ENCODE measurements around the gene BCAP31.

Gene BCAP31

DNA sequence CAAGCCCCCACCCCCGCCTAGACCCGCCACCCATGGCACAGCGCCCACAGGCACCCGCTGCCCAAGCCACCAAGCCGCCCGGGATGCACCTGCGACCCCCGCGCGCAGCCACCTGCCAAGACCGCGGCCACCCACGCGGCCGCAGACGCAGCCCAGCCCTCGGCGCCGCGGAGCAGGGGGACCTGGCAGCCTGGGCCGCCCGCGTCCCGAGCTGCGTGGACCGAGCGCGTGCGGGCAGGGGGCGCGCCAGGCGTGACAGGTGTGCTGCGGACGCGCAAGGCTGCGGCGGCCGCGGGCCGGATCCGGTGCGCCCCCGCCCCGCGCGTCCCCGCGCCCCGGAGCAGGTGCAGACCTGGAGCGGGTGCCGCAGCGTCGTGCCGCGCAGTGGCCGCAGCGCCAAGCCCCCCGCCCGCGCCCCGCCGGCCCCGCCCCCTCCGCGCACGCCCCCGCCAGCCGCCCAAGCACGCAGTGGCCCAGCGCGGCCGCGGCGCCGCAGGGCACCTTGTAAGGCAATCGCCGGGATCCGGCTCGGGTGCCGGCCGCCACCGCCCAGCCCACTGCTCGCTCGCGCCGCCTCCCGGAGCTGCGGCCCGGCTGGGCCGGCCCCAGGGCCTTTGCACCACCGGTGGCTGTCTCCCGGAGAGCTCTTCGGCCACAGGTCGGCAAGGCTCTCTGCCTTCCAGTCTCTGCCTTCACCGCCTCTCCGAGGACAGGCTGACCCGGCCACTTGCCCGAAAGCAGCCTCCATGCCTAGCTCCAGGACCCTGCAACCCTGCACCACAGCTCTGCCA, 50.6 kb downstream of the BCAP31 start, which contains the start of gene PNCK:
TSS of gene PNCK (minus strand) at position 386 of the 791 bp plus-strand sequence. CDS start 737 bp downstream, outside the sequence.
- DNase-seq, result no peak

GRCh38 chrX:153672531-153673427, 51.4 kb downstream of the BCAP31 start:
- DNase-seq, result no peak

DNA sequence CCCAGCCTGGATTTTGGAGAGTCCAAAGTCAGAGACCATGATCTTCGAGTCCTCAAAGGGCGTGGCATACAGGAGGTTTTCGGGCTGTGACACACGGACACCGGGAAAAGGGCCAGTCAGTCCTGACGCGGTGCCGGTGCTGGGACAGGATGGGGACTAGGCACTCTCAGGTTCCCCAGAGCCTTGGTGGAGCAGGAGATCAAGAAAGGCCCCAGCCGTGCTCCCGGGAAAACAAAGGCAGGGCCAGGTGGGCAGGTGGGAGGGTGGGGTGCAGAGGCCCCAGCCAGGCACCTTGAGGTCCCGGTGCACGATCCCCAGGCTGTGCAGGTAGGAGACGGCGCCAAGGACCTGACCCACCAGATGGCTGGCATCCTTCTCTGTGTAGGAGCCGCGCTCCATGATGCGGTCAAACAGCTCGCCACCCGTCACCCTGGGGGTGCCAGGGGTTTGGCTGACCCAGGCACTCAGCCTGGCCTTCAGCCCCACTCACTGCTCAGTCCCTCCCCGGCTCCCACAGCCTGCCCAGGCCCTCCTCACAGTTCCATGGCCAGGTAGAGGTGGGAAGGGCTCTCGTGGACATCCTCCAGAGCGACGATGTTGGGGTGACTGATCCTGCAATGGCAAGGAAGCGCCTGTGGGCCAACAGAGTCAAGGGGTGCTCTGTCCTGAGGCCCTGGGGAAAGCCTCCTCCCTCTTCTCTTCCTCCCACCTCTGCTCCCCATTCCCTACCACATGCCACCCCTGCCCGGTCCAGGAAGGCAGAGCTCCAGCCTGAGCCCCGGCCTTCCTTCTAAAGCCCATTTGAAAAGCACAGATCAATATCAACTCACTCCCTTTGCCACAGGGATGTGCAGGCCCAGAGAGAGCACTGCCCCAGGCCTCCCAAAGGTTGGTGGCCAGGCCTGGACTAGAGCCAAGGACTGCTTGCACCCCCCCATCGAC, 52.3 kb downstream of the BCAP31 start:
- no peak for DNase-seq

- DNase-seq, result no peak
Observed at GRCh38 chrX:153670748-153671588, 53.2 kb downstream of the BCAP31 start.

GRCh38 chrX:153669901-153670731, 54.1 kb downstream of the BCAP31 start:
- DNase-seq, result no peak

GRCh38 chrX:153669174-153669890, 54.9 kb downstream of the BCAP31 start:
- no peak for DNase-seq

DNA sequence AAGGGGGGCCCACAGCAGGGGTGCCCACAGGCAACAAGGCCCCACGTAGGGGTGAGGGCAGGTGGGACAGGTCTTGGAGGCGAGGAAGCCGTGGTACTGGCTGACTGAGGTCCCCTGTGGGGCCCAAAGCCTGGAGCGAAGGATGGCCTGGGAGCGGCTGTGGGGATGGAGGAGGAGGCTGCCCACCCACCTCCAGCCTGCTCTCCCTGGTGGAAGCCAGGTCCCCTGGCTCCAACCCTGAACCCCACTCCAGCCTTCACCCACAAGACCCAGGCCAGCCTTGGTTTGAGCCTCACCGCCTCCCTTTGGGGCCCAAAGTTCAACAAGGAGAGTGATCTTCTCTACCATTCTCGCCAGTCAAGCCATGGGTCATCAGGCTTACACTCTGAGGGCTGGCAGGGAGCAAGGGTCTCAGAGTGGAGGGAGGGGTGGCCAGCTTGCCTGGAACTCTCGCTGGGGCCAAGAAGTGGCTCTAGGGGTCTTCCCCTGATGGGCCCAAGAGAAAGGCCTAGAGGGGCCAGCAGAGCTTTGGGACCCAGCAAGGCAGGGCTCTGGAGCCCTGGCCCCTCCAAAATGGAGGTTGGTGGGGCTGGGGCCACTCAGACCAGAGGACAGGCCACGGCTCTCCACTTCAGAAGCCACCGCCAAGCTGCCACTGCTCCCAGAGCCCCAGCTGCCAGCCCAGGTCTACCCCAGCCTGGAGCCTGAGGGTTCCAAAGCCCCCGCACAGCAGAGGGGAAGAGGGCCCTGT, 55.6 kb downstream of the BCAP31 start:
- no peak for DNase-seq

- peak; percentile 64 for DNase-seq
Observed at GRCh38 chrX:153667956-153668396, 56.2 kb downstream of the BCAP31 start.

GRCh38 chrX:153667281-153667955, 56.8 kb downstream of the BCAP31 start:
- no peak for DNase-seq

- DNase-seq, result no peak
Observed at GRCh38 chrX:153665726-153666306, 58.4 kb downstream of the BCAP31 start.

DNA sequence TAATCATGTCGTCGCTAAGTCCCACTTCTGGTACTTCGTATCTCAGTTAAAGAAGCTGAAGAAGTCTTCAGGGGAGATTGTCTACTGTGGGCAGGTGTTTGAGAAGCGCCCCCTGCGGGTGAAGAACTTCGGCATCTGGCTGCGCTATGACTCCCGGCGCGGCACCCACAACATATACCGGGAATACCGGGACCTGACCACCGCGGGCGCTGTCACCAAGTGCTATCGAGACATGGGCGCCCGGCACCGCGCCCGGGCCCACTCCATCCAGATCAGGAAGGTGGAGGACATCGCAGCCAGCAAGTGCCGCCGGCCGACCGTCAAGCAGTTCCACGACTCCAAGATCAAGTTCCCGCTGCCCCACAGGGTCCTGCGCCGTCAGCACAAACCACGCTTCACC, 61.9 kb downstream of the BCAP31 start:
- DNase-seq, result peak; percentile 4

GRCh38 chrX:153659268-153659667, 64.9 kb downstream of the BCAP31 start:
- DNase-seq, result no peak

- no peak for DNase-seq
Observed at GRCh38 chrX:153657161-153657560, 67.0 kb downstream of the BCAP31 start.

- DNase-seq, result no peak
Observed at GRCh38 chrX:153653556-153653955, 70.6 kb downstream of the BCAP31 start.

DNA sequence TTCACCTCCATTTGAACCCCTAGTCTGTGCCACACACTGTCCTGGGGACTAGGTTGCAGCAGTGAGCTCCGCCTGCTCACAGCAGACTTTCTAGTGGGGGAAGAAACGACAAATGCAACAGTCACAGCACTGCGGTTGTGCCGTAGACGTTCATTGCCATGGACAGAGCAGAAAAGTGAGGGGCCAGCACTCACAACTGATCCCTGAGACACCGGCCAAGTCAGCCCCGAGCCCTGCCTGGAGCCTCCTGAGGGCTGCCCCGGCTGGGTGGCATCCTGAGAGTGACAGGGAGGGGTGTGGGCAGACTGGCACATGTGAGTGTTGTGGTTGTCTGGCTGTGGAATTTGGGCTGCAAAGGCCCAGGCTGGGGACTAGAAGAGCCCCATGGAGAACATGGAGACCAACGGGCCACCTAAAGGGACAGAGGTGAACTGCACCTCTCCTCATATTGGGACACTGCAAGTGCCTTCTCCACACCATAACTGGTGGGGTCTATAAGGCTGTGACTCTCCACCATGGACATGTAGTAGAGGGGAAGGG, 72.6 kb downstream of the BCAP31 start:
- no peak for DNase-seq

- no peak for DNase-seq
Observed at GRCh38 chrX:153650959-153651358, 73.2 kb downstream of the BCAP31 start.
